GM18870 (cell line): ENCODE measurements around the gene GNG13.
"Not testable (repeated sequence)": the region's sequence is repeated elsewhere in the genome, so short reads cannot be mapped to it uniquely, and the experiment has no call there.

Experiments used
- ATAC-seq: cut with Tn5 transposase; IDR thresholded peaks from one replicate; pipeline ENCODE4 v1.9.1; 2021; ENCODE audit warnings: moderate library complexity; ENCODE audit not compliant: unreplicated experiment

Gene GNG13

DNA sequence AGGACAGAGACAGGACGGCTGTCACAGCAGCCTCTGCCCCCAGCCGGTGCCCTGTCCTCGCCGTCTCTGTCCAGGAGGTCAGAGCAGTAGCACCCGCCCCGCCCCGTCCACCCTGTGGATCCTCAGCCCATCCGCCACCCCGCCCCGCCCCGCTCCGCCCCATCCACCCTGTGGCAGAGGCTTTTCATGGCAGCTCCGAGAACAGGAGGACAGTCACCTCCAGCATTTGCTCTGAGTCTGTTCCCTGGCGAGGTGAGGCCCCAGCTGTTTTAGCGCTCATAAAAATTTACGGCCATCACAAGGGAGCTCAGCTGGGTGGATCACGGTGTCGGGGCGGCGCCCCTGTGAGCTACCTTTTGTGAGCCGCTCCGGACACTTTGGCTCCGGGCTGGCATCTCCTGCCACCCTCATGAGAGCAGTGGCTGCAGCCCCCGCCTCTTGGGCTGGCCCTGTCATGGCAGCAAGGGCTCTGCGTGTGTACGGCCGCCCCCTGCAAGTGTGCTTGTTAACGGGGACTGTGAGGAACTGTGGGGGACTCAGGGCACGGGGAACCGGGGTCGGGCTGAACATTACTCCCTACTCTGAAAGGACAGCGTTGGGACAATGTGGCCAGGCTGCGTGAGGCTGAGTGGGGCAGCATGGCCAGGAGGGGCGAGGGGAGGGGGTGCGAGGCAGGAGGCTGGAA, 32.3 kb upstream of the GNG13 start:
- ATAC-seq, result no peak

DNA sequence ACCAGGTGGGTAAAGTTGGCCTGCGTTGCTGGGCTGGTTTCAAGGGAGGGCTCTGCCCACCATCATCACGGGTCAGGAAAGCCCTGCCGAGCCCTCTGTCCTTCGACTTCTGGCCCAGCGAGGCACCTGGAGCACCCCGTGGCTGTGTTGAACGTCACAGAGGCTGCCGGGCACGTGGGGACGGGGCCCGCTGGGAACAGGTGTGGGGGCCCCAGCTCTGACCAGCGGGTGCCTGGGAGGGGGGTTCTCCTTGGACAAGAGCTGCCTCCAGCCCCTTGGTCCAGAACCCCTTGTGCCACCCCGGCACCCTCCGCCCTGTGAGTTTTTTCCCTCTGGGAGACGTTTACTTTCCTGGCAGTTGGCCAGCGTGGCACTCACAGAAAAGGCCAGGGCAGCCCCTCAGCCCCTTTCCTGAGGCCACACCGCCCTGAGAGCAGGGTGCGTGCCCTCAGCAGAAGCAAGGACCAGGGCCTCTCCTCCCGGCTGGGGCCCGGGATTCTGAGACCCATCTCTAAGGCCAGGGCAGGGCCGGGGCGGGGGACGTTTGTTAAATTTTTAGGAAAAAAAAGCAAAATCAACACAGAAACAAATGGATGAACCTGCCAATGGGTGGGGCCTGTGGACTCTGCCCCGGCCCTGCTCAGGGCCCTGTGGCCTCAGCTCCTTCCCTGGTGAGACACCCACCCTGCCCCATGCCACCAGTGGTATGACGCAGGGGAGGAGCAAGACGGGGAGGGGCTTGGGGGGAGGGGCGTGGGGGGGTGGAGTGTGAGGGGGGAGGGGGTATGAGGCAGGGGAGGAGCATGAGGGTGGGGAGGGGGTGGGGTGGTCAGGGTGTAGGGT, 31.3 kb upstream of the GNG13 start:
- no peak for ATAC-seq

DNA sequence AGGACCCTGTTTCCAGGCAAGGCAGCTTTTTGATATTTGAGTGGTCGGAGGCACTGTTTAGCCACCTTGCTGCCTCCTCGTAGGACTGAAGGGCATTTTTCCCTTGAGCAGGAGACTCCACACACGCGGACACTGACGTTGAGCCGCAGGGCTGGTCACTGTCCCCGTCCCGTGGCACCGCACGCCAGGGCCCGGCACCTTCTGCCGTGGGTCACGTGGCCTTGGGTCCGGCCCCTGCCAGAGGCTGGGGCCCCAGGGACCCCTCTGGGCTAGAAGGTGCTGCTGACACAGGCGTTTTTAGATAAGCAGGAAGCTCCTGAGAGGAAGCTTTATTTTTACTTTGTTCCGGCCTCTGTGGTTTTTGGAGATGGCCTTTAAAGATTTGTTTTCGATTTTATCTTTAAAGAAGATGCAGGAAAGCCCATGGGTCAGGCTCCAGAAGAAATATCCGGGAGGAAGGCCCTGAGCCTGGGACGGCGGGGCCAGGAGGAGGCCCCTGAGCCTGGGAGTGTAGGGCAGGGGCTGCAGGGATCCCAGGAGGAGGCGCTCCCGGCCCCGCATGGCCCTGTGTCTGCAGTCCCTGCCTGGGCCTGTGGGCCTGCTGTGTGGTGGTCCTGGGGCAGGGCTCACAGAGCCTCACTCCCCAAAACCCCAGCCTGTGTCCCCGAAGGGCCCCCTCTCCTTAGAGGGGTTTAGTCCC, 30.5 kb upstream of the GNG13 start:
- ATAC-seq, result no peak

DNA sequence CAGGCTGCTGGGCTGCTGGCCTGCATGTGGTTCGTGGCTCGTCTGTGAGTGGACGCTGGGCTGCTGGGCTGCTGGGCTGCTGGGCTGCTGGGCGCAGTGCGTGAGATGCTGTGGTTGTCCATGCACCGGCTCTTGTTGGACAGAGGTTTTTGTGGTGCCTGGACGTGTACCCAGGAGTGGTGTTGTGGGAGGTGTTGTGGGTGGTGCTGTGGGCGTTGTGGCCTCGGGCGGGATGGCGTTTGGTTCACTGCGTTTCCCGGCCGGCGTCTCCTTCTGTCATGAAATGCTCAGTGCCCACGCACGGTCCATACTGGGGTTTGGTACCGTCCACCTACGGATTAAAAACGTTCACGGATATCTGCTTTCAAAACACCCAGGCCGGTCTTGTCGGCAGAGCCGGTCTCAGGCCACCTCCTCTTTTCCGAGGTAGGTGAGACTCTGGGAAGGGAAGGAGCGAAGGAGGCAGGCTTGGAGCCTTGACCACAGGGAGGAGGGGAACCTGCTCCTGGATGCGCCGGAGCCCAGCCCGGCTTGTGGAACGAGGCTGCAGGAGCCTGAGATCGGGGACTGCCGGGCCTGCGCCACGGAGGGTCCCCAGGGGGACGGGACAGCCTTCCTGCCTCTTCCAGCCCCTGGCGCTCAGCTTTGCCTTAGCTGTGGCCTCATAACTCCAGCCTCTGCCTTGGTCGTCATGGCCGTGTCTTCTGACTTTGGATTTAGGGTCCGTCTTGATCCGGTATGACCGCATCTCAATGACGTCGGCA, 29.8 kb upstream of the GNG13 start:
- no peak for ATAC-seq

DNA sequence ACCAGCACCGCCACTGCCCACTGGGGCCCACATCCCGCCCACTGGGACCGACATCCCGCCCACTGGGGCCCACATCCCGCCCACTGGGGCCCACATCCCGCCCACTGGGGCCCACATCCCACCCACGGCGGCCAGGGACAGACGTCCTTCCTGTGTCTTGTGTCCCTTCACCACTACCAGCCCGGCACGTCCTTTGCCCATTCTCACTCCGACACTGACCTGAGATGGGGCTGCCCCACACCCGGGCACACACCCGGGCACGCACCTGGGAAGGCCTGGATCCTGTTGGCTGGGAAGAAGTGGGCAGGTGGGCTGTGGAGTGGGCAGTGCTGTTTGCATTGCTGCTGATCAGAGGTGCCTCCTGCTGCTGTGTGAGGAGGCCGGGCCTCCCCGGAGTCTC, 28.4 kb upstream of the GNG13 start:
- ATAC-seq, result no peak

- no peak for ATAC-seq
Observed at GRCh38 chr16:827513-827912, 27.0 kb upstream of the GNG13 start.

DNA sequence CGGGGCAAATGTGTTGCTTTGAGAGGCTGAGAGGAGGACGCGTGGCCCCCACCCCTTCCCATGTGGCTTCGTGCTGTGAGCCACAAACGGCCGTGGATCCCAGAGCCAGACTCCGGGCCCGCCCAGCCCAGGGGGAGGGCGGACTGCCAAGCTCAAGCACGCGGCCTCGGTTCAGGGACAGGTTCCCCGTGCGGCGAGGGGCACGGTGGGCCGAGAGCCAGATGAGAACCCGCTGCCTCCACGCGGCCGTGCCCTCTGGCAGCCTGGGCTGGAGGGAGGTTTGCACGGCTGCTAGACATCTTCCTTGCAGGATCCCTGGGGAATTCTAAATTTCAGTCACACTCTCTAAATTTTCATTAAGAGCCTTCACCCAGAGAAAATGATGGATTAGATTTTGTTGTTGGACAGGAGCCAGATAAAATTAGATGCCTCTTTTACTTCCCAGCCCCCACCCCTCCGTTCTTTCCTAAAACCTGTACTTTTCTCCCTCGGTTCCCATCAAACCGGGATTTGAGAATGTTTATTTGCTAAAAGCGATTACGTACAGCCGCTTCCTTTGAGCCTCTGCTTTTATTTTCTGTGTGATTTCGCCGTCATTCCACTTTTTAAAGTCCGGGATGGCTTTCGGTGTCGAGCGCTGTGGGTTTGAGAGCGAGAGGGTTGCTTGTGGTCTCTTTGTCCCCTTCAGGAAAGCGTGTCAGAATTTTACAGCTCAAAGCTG, 25.0 kb upstream of the GNG13 start:
- ATAC-seq, result no peak

- ATAC-seq, result no peak
Observed at GRCh38 chr16:824601-825000, 24.1 kb upstream of the GNG13 start.

GRCh38 chr16:824194-824593, 23.7 kb upstream of the GNG13 start:
- no peak for ATAC-seq

DNA sequence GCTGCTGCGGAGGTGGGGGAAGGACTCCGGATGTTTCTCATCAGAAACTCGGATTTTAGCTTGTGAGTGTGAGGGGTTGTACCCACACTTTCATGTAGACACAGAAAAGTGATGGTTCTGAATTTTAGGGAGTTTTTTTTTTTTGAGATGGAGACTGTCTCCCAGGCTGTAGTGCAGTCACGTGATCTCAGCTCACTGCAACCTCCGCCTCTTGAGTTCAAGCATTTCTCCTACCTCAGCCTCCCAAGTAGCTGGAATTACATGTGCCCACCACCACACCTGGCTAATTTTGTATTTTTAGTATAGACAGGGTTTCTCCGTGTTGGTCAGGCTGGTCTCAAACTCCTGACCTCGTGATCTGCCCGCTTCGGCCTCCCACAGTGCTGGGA, 22.4 kb upstream of the GNG13 start:
- no peak for ATAC-seq

DNA sequence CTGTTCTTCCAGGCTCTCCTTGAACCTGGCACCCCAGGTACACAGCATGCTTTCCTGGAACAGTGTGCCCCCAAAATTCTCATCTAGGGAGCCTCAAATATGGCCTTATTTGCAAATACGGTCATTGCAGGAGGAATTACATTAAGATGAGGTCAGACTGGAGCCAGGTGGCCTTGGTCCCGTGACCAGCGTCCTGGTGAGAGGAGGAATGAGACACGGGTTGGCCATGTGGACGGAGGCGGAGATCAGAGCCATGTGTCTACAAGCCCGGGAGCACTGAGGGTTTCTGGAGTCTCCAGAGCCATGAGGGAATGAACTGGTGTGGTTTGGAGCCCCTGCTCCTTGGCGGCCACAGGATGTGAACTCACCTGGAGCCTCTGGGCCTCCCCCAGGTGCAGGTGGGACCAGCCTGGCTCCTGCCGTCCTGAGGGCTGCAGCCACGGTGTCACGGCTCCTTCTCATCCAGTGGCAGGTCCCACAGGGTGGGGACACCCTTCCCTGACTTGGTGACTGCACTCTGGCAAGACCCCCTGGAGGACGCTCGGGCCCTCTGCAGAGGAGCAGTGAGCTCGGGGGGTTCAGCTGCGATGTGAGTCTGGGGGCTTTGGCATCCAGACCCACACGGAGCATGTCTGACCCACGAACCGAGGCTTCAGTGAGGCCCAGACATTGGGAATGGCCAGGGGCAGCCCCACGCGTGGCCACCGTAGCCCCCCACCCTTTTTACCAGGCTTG, 21.8 kb upstream of the GNG13 start:
- no peak for ATAC-seq

DNA sequence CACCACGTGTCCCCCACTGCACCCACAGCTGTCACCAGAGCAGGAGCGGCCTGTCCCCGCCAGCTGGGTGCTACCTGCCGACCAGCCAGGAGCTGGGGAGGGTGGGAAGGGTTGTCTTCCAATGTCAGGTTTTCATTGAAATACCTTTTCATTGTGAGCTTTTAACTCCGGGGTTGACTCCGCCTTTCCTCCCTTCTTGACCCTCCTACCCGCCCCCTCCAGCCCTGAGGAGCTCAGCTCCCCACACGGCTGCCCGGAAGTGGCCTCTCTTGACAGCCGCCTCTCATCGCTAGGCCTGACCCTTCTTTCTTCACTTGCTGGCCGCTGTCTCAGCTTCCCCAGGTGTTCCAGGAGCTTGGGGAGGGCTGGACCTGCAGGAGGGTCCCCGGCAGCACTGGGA, 21.2 kb upstream of the GNG13 start:
- no peak for ATAC-seq

DNA sequence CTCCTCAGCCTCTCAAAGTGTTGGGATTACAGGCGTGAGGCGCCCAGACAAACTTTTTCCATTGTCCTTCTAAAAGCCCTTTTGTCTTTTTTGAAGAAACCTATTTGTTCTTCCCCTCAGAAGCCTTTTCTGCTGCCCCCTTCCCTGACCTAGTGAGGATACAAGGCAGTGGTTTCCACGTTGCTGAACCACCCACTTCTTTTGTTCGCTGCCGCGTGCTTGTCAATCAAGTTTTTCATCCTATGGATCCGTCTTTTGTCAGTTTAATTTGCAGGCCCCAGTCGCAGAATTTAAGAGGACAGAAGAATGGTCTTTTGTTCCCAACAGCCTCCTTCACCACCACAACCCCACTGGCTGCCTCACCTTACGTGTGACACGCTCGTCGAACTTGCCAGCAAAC, 20.2 kb upstream of the GNG13 start:
- ATAC-seq, result no peak

DNA sequence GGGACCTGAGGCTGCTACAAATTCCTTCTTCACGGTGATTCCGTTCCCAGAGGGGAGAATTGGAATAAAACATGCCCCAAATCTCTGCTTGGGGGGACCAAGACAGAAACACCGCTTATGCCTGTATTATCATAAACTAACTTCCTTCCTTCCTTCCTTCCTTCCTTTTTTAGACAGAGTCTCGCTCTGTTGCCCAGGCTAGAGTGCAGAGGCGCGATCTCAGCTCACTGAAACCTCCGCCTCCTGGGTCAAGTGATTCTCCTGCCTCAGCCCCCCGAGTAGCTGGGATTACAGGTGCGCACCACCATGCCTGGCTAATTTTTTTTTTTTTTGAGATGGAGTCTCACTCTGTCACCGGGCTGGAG, 19.5 kb upstream of the GNG13 start:
- not testable (repeated sequence) for ATAC-seq

DNA sequence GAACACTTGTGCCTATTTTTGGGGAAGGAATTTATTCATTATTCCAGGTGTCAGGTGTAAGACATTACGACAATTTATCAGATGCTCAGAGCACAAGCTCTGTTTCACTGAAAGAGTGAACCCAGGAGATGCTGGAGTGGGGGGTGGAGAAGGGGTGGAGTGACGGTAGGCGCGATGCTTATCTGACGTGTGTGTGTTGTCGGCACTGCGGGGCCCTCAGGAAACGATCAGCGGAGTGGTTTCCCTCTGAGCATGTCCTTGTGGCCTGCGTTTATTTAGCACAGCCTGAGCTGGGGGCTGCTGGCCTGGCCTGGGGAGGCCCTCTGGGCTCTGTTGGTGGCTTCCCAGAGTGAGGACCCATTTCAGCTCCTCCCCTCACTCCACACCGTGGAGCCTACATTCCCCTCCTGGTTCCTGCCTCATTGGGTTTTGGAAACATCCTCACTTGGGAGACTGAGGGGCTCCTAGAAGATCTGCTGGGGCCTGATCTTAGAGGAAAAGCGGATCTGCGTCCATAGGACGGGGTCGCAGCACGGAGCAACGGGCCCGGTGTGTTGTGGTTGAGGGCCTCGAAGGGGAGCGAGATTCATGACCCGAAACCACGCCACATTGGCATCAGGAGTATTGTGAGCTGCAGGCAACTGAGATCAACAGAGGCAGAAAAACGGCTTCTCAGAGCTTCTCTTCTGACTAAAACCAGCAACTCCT, 19.0 kb upstream of the GNG13 start:
- no peak for ATAC-seq

DNA sequence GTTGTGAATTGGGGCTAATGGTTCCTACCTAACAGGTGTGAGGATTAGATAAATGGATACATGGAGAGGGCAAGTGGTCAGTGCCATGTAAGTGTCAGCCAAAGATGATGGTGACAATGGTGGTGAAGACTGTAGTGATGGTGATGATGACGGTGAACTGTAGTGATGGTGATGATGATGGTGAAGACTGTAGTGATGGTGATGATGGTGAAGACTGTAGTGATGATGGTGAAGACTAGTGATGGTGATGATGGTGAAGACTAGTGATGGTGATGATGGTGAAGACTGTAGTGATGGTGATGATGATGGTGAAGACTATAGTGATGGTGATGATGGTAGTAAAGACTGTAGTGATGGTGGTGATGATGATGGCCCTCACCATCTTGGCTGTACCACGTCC, 18.1 kb upstream of the GNG13 start:
- ATAC-seq, result no peak

DNA sequence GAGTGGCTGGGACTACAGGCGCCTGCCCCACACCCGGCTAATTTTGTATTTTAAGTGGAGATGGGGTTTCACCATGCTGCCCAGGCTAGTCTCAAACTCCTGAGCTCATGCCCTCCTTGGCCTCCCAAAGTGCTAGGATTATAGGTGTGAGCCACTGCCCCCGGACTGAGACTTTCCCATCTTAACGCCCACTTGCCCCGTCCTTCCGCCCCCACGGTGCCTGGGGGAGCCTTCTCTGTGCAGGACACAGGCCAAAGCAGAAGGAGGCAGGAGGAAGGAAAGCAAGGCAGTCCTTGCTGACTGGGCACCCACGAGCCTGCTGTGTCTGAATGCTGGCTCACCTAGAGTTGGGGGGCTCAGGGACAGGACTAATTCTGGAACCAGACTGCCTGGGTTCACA, 17.6 kb upstream of the GNG13 start:
- ATAC-seq, result no peak

GRCh38 chr16:817001-817906, 16.7 kb upstream of the GNG13 start:
- no peak for ATAC-seq
